ENCODE results near the gene SERPINA1. TPM values are rescaled to one million over a fixed set of nuclear protein-coding genes. Genes with fewer than 3 reads are reported as not detected.

Gene SERPINA1
- total and polyA plus RNA-seq, 7 experiments from 2014 or later = 0.44 to 300 (median 0.68) TPM

- Histone ChIP-seq H3K27me3 (ENCODE audit: control insufficient read depth in 2 of 2, insufficient read depth in 2 of 2, low read length in 2 of 2) (no peaks in the 10 kb centered on the region), H3K36me3 (ENCODE audit: control insufficient read depth in 2 of 3, insufficient read depth in 3 of 3, low read length in 3 of 3) (no peaks in the 10 kb centered on the region), H3K4me3 (ENCODE audit: low read length) (no peak overlapping the region), H3K9me3 (ENCODE audit: control insufficient read depth in 2 of 3, low read length in 3 of 3) (no peaks in the 10 kb centered on the region), H3K27ac (ENCODE audit: low read depth, low read length) (no peak overlapping the region), H3K4me1 (ENCODE audit: control insufficient read depth in 2 of 2, insufficient read depth in 2 of 2, low read length in 2 of 2) (no peaks in the 10 kb centered on the region)
- ChIA-PET CTCF (no interaction called here), POLR2A (no interaction called here)
- Mint-ChIP-seq H3K4me3 (no peak overlapping the region), H3K27me3 (peaks cover 0 to 9% (median 4%) of the 10 kb centered on the region in 5 donors), H3K4me1 (no peaks in the 10 kb centered on the region), H3K9me3 (no peaks in the 10 kb centered on the region), H3K36me3 (no peaks in the 10 kb centered on the region), H3K27ac (no peak overlapping the region)
- ATAC-seq (no peak), DNase-seq (no peak)
- intact Hi-C loops (cut with micrococcal nuclease) = no loop called here
Measured at GRCh38 chr14:94368956-94369355, 19.4 kb downstream of the SERPINA1 start.

- CTCF ChIA-PET = no interaction called here
Measured at GRCh38 chr14:94368243-94368590, 20.2 kb downstream of the SERPINA1 start.

GRCh38 chr14:94367347-94368242 is 20.8 kb downstream of the SERPINA1 start:
- Mint-ChIP-seq H3K4me1 (no peaks in the 10 kb centered on the region), H3K4me3 (no peak overlapping the region), H3K36me3 (no peaks in the 10 kb centered on the region), H3K27ac (no peak overlapping the region), H3K27me3 (peaks cover 0 to 13% (median 4%) of the 10 kb centered on the region in 5 donors), H3K9me3 (no peaks in the 10 kb centered on the region)
- DNase-seq = no peak
- intact Hi-C loops (cut with micrococcal nuclease) = no loop called here
- Histone ChIP-seq H3K36me3 (ENCODE audit: control insufficient read depth in 2 of 3, insufficient read depth in 3 of 3, low read length in 3 of 3) (no peaks in the 10 kb centered on the region), H3K9me3 (ENCODE audit: control insufficient read depth in 2 of 3, low read length in 3 of 3) (no peaks in the 10 kb centered on the region), H3K4me3 (ENCODE audit: low read length) (no peak overlapping the region), H3K4me1 (ENCODE audit: control insufficient read depth in 2 of 2, insufficient read depth in 2 of 2, low read length in 2 of 2) (no peaks in the 10 kb centered on the region), H3K27me3 (ENCODE audit: control insufficient read depth in 2 of 2, insufficient read depth in 2 of 2, low read length in 2 of 2) (no peaks in the 10 kb centered on the region), H3K27ac (ENCODE audit: low read depth, low read length) (no peak overlapping the region)
- ATAC-seq = peak; percentile 51
- ChIA-PET CTCF (no interaction called here), POLR2A (no interaction called here)

More at GRCh38 chr14:94368243-94368590, 20.2 kb downstream of the SERPINA1 start:
- Mint-ChIP-seq H3K27ac (no peak overlapping the region), H3K4me3 (no peak overlapping the region), H3K36me3 (no peaks in the 10 kb centered on the region), H3K27me3 (peaks cover 0 to 7% (median 4%) of the 10 kb centered on the region in 5 donors), H3K4me1 (no peaks in the 10 kb centered on the region), H3K9me3 (no peaks in the 10 kb centered on the region)
- POLR2A ChIA-PET = no interaction called here
- H3K4me1 ChIP-seq (ENCODE audit: control insufficient read depth in 2 of 2, insufficient read depth in 2 of 2, low read length in 2 of 2) = no peaks in the 10 kb centered on the region
- H3K36me3 ChIP-seq (ENCODE audit: control insufficient read depth in 2 of 3, insufficient read depth in 3 of 3, low read length in 3 of 3) = no peaks in the 10 kb centered on the region
- no peak for DNase-seq
- H3K27ac ChIP-seq (ENCODE audit: low read depth, low read length) = no peak overlapping the region
- H3K4me3 ChIP-seq (ENCODE audit: low read length) = no peak overlapping the region
- H3K9me3 ChIP-seq (ENCODE audit: control insufficient read depth in 2 of 3, low read length in 3 of 3) = no peaks in the 10 kb centered on the region
- no peaks in the 10 kb centered on the region for H3K27me3 ChIP-seq (ENCODE audit: control insufficient read depth in 2 of 2, insufficient read depth in 2 of 2, low read length in 2 of 2)
- intact Hi-C loops (cut with micrococcal nuclease) = no loop called here
- ATAC-seq = no peak

GRCh38 chr14:94366146-94366915 is 22.1 kb downstream of the SERPINA1 start, which contains the start of gene SERPINA2:
SERPINA2 (minus strand) TSS chr14:94366698.
- no peak for DNase-seq
- Mint-ChIP-seq H3K4me3 (no peak within 1 kb of the TSS), H3K36me3 (no peaks in the 10 kb centered on the region), H3K4me1 (no peaks in the 10 kb centered on the region), H3K27ac (no peak within 1 kb of the TSS), H3K9me3 (no peaks in the 10 kb centered on the region), H3K27me3 (peaks cover 0 to 17% (median 8%) of the 10 kb centered on the region in 5 donors)
- intact Hi-C loops (cut with micrococcal nuclease) = no loop called here
- H3K4me1 ChIP-seq (ENCODE audit: control insufficient read depth in 2 of 2, insufficient read depth in 2 of 2, low read length in 2 of 2) = no peaks in the 10 kb centered on the region
- H3K27me3 ChIP-seq (ENCODE audit: control insufficient read depth in 2 of 2, insufficient read depth in 2 of 2, low read length in 2 of 2) = no peaks in the 10 kb centered on the region
- H3K36me3 ChIP-seq (ENCODE audit: control insufficient read depth in 2 of 3, insufficient read depth in 3 of 3, low read length in 3 of 3) = no peaks in the 10 kb centered on the region
- ChIA-PET POLR2A (no interaction called here), CTCF (no interaction called here)
- H3K27ac ChIP-seq (ENCODE audit: low read depth, low read length) = no peak within 1 kb of the TSS
- no peaks in the 10 kb centered on the region for H3K9me3 ChIP-seq (ENCODE audit: control insufficient read depth in 2 of 3, low read length in 3 of 3)
- ATAC-seq = no peak
- H3K4me3 ChIP-seq (ENCODE audit: low read length) = no peak within 1 kb of the TSS

GRCh38 chr14:94365624-94366023 is 22.8 kb downstream of the SERPINA1 start:
- Mint-ChIP-seq H3K27ac (no peak overlapping the region), H3K36me3 (no peaks in the 10 kb centered on the region), H3K9me3 (no peaks in the 10 kb centered on the region), H3K4me1 (no peaks in the 10 kb centered on the region), H3K27me3 (peaks cover 0 to 22% (median 11%) of the 10 kb centered on the region in 5 donors), H3K4me3 (no peak overlapping the region)
- Histone ChIP-seq H3K4me3 (ENCODE audit: low read length) (no peak overlapping the region), H3K27ac (ENCODE audit: low read depth, low read length) (no peak overlapping the region), H3K9me3 (ENCODE audit: control insufficient read depth in 2 of 3, low read length in 3 of 3) (no peaks in the 10 kb centered on the region), H3K27me3 (ENCODE audit: control insufficient read depth in 2 of 2, insufficient read depth in 2 of 2, low read length in 2 of 2) (no peaks in the 10 kb centered on the region), H3K4me1 (ENCODE audit: control insufficient read depth in 2 of 2, insufficient read depth in 2 of 2, low read length in 2 of 2) (no peaks in the 10 kb centered on the region), H3K36me3 (ENCODE audit: control insufficient read depth in 2 of 3, insufficient read depth in 3 of 3, low read length in 3 of 3) (no peaks in the 10 kb centered on the region)
- CTCF ChIA-PET = no interaction called here
- POLR2A ChIA-PET = no interaction called here
- no peak for ATAC-seq
- intact Hi-C loops (cut with micrococcal nuclease) = no loop called here
- no peak for DNase-seq

- no peaks in the 10 kb centered on the region for H3K4me1 Mint-ChIP-seq
- CTCF ChIA-PET = no interaction called here
- peaks cover 0 to 28% (median 16%) of the 10 kb centered on the region in 5 donors for H3K27me3 Mint-ChIP-seq
- no peaks in the 10 kb centered on the region for H3K4me1 ChIP-seq (ENCODE audit: control insufficient read depth in 2 of 2, insufficient read depth in 2 of 2, low read length in 2 of 2)
- H3K4me3 ChIP-seq (ENCODE audit: low read length) = no peak overlapping the region
- no peaks in the 10 kb centered on the region for H3K36me3 Mint-ChIP-seq
- H3K9me3 ChIP-seq (ENCODE audit: control insufficient read depth in 2 of 3, low read length in 3 of 3) = no peaks in the 10 kb centered on the region
- ATAC-seq (no peak), DNase-seq (no peak)
- H3K27ac Mint-ChIP-seq = no peak overlapping the region
- intact Hi-C loops (cut with micrococcal nuclease) = no loop called here
- H3K36me3 ChIP-seq (ENCODE audit: control insufficient read depth in 2 of 3, insufficient read depth in 3 of 3, low read length in 3 of 3) = no peaks in the 10 kb centered on the region
- no peaks in the 10 kb centered on the region for H3K9me3 Mint-ChIP-seq
- POLR2A ChIA-PET = no interaction called here
- no peak overlapping the region for H3K27ac ChIP-seq (ENCODE audit: low read depth, low read length)
- H3K27me3 ChIP-seq (ENCODE audit: control insufficient read depth in 2 of 2, insufficient read depth in 2 of 2, low read length in 2 of 2) = no peaks in the 10 kb centered on the region
- H3K4me3 Mint-ChIP-seq = no peak overlapping the region
Measured at GRCh38 chr14:94364964-94365363, 23.4 kb downstream of the SERPINA1 start.

Data from naive thymus-derived CD4-positive, alpha-beta T cell (primary cell).